Measurements from ENCODE around the gene UQCC2.

DNA sequence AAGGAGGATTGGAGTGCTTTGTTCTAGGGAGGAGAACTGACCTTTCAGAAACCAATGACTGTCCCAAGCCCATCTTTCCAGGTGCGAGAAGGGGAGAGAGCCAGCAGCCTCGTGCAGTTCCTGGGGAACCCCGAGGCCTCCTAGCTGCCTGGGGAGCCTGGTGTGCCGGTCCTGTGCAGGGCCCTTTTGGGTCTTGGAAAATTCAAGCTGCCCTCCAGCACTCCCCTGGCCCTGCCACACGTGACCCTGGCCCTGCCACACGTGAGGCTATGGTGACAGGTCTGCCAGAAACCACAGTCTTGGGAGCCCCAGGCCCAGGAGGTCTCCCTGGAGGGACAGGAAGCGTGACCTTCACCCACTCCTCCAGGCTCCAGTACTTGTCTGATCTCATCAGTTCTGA, 19.5 kb upstream of the UQCC2 start:
- TF ChIP-seq, protein P1, sequence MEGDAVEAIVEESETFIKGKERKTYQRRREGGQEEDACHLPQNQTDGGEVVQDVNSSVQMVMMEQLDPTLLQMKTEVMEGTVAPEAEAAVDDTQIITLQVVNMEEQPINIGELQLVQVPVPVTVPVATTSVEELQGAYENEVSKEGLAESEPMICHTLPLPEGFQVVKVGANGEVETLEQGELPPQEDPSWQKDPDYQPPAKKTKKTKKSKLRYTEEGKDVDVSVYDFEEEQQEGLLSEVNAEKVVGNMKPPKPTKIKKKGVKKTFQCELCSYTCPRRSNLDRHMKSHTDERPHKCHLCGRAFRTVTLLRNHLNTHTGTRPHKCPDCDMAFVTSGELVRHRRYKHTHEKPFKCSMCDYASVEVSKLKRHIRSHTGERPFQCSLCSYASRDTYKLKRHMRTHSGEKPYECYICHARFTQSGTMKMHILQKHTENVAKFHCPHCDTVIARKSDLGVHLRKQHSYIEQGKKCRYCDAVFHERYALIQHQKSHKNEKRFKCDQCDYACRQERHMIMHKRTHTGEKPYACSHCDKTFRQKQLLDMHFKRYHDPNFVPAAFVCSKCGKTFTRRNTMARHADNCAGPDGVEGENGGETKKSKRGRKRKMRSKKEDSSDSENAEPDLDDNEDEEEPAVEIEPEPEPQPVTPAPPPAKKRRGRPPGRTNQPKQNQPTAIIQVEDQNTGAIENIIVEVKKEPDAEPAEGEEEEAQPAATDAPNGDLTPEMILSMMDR (IDR thresholded peaks at IDR 0.05), result no peak
- TF ChIP-seq ZFX (IDR thresholded peaks at IDR 0.05; ENCODE audit: borderline replicate concordance), result no peak

All from 22Rv1 (cell line).